NCI-H1105 (cell line): Measurements from ENCODE around the gene DDAH1.

Source experiments
- DNase-seq: peaks from one replicate; lab custom pipeline; 2025; lab: John Stamatoyannopoulos, UW

The DDAH1 gene

DNA sequence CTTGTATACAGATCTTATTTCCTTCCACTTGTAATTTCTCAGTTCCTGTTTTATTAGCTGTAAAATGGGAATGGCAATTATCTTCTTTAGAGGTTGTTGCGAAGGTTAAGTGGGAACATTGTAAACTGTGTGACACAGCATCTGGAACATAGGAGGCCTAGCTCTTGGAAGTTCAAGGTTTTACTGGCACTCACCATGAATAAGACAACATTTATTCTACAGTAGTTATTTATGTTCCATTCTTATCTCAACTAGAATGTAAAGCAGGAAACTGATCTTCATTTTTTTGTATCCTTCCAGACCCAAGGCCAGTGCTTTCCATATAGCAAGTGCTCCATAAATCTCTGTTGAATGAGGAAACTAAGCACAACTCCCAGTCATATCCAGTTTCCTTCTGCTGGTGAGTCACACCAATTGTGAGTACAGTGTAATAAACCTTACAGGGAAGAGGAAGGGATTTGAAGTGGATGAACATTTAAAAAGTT lies 189.9 kb downstream of the DDAH1 start:
- no peak for DNase-seq

DNA sequence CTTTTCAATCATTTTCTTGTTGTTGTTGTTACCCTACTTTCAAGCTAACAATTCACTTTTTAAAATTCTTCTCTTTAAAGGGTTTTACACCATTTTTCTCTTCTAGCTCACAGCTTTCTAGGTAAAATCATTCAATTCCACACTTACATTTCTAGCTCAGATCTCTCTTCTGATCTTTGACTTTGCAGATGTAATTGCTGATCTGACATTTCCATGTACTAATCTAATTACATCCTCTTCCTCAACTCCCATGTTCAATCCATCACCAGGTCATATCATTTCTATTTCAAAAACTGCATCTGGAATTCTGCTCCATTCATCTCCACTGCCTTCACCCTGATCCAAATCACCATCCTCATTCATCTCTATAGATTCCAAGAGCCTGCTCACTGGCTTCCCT lies 191.6 kb downstream of the DDAH1 start:
- DNase-seq, result no peak

DNA sequence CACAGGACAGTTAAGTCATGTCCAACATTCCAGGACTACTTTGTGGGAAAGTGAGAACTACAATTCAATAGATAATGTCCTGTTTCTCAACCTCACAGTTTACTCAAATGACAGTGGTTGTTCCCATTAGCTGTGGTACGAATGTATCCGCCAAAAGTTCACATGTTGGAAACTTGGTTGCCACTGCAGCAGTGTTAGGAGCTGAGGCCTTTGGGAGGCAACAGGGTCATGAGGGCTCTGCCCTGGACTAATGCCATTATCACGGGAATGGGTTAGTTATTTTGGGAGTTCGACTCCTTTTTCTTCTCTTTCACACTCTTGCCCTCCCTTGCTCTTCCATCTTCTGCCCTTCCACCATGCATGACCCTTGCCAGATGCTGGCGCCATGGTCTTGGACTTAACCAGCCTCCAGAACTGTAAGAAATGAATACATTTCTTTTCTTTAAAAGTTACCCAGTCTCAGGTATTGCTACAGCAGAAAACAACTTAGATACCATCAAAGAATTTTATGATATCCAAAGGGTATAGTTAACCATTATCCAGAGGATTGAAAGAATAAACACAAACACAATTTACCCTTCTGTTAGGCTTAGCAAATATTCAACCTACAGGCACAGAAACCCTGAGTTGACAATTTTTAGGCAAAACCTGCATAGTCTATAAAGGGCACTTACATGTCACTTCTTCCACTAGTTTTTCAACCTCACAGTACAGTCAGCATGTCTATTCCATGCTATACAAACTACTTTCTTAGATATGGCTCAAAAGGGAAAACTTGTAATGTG lies 196.0 kb downstream of the DDAH1 start:
- DNase-seq, result no peak
